Measurements from ENCODE around the gene BRD7. TPM values are rescaled to one million over a fixed set of nuclear protein-coding genes. Genes with fewer than 3 reads are reported as not detected.

BRD7 gene
- total RNA-seq, 1 donor from 2014 or later, result 112 TPM

GRCh38 chr16:50268352-50268751 lies 100.4 kb downstream of the BRD7 start:
- no peak for DNase-seq (ENCODE audit: low spot score)
- Mint-ChIP-seq H3K36me3 (ENCODE audit: low read depth, unreplicated experiment) (peaks cover 3% of the 10 kb centered on the region), H3K27me3 (ENCODE audit: unreplicated experiment) (no peaks in the 10 kb centered on the region), H3K9me3 (ENCODE audit: unreplicated experiment) (no peaks in the 10 kb centered on the region), H3K4me1 (ENCODE audit: unreplicated experiment) (peaks cover 14% of the 10 kb centered on the region), H3K27ac (ENCODE audit: unreplicated experiment) (no peak overlapping the region), H3K4me3 (ENCODE audit: unreplicated experiment) (no peak overlapping the region)
- TF ChIP-seq CTCF (IDR thresholded peaks at IDR 0.05; ENCODE audit: unreplicated experiment), result no peak

GRCh38 chr16:50267651-50268050 lies 101.1 kb downstream of the BRD7 start:
- DNase-seq (ENCODE audit: low spot score), result no peak
- H3K9me3 Mint-ChIP-seq (ENCODE audit: unreplicated experiment), result no peaks in the 10 kb centered on the region

GRCh38 chr16:50267151-50267631 lies 101.6 kb downstream of the BRD7 start:
- H3K36me3 Mint-ChIP-seq (ENCODE audit: low read depth, unreplicated experiment), result peaks cover 3% of the 10 kb centered on the region
- H3K27ac Mint-ChIP-seq (ENCODE audit: unreplicated experiment), result no peak overlapping the region
- H3K4me3 Mint-ChIP-seq (ENCODE audit: unreplicated experiment), result no peak overlapping the region
- no peaks in the 10 kb centered on the region for H3K9me3 Mint-ChIP-seq (ENCODE audit: unreplicated experiment)
- DNase-seq (ENCODE audit: low spot score), result no peak
- no peaks in the 10 kb centered on the region for H3K27me3 Mint-ChIP-seq (ENCODE audit: unreplicated experiment)
- H3K4me1 Mint-ChIP-seq (ENCODE audit: unreplicated experiment), result peaks cover 14% of the 10 kb centered on the region
- TF ChIP-seq CTCF (IDR thresholded peaks at IDR 0.05; ENCODE audit: unreplicated experiment), result no peak

More at GRCh38 chr16:50267651-50268050, 101.1 kb downstream of the BRD7 start:
- Mint-ChIP-seq H3K36me3 (ENCODE audit: low read depth, unreplicated experiment) (peaks cover 3% of the 10 kb centered on the region), H3K4me3 (ENCODE audit: unreplicated experiment) (no peak overlapping the region), H3K4me1 (ENCODE audit: unreplicated experiment) (peaks cover 14% of the 10 kb centered on the region), H3K27me3 (ENCODE audit: unreplicated experiment) (no peaks in the 10 kb centered on the region), H3K27ac (ENCODE audit: unreplicated experiment) (peak overlapping the region; percentile 57)
- TF ChIP-seq CTCF (IDR thresholded peaks at IDR 0.05; ENCODE audit: unreplicated experiment), result no peak

- no peak for TF ChIP-seq CTCF (IDR thresholded peaks at IDR 0.05; ENCODE audit: unreplicated experiment)
- no peak for DNase-seq (ENCODE audit: low spot score)
- no peaks in the 10 kb centered on the region for H3K27me3 Mint-ChIP-seq (ENCODE audit: unreplicated experiment)
- H3K4me1 Mint-ChIP-seq (ENCODE audit: unreplicated experiment), result peaks cover 14% of the 10 kb centered on the region
- no peak within 1 kb of the TSS for H3K4me3 Mint-ChIP-seq (ENCODE audit: unreplicated experiment)
- no peaks in the 10 kb centered on the region for H3K9me3 Mint-ChIP-seq (ENCODE audit: unreplicated experiment)
- H3K36me3 Mint-ChIP-seq (ENCODE audit: low read depth, unreplicated experiment), result peaks cover 3% of the 10 kb centered on the region
- H3K27ac Mint-ChIP-seq (ENCODE audit: unreplicated experiment), result no peak within 1 kb of the TSS
Observed at GRCh38 chr16:50266337-50267091, 102.3 kb downstream of the BRD7 start, which contains the start of gene ADCY7. Gene ADCY7 (plus strand): TSS chr16:50266551. CDS start chr16:50288180, 21,629 bp downstream.

Small RNA genes lying within 50 kb of the gene (microRNA-seq; reads per million reads assigned to microRNA genes)
- not detected for gene MIR6771 (ENCODE audit: unreplicated experiment)

Other genes starting within 250 kb of the BRD7 start
- 7.1 TPM for gene TENT4B, start 215.7 kb downstream of the BRD7 start, total RNA-seq (ENCODE audit: unreplicated experiment)
- gene ADCY7, start 102.4 kb downstream of the BRD7 start, total RNA-seq (ENCODE audit: unreplicated experiment), result 3.2 TPM
- 2.4 TPM for gene NKD1, start 179.4 kb upstream of the BRD7 start, total RNA-seq (ENCODE audit: unreplicated experiment)

All from endothelial cell (in vitro differentiated cells).